Measurements from ENCODE around the gene TSR1. TPM values are rescaled to one million over a fixed set of nuclear protein-coding genes. Genes with fewer than 3 reads are reported as not detected.

TSR1 gene
- polyA plus RNA-seq, 1 of the 3 experiments (the other 2 are of a cell fraction), result 26.7 TPM

GRCh38 chr17:2368359-2368758, 32.1 kb upstream of the TSR1 start (continued):
- no peak for TF ChIP-seq RAD21 (IDR thresholded peaks at IDR 0.05; ENCODE audit: low read length)
- TF ChIP-seq TCF12 (IDR thresholded peaks at IDR 0.05), result no peak
- TF ChIP-seq NFIC (IDR thresholded peaks at IDR 0.05; ENCODE audit: borderline replicate concordance), result no peak
- TF ChIP-seq NRF1 (IDR thresholded peaks at IDR 0.05; ENCODE audit: low read depth, low read length), result no peak
- no peak for TF ChIP-seq USF1 (IDR thresholded peaks at IDR 0.05; ENCODE audit: borderline replicate concordance, low read depth)
- TF ChIP-seq MXI1 (IDR thresholded peaks at IDR 0.05; ENCODE audit: low read depth, low read length), result no peak
- no peak for TF ChIP-seq CHD2 (IDR thresholded peaks at IDR 0.05; ENCODE audit: low read length, partially characterized antibody)
- no peak for TF ChIP-seq USF2 (IDR thresholded peaks at IDR 0.05; ENCODE audit: borderline replicate concordance, low read depth, low read length)
- no peak for TF ChIP-seq RCOR1 (IDR thresholded peaks at IDR 0.05; ENCODE audit: low read length)
- TF ChIP-seq EZH2phosphoT487 (IDR thresholded peaks at IDR 0.05; ENCODE audit: borderline replicate concordance, low read depth), result no peak
- TF ChIP-seq RXRA (IDR thresholded peaks at IDR 0.05; ENCODE audit: borderline replicate concordance, low read depth), result no peak
- TF ChIP-seq, protein P1, sequence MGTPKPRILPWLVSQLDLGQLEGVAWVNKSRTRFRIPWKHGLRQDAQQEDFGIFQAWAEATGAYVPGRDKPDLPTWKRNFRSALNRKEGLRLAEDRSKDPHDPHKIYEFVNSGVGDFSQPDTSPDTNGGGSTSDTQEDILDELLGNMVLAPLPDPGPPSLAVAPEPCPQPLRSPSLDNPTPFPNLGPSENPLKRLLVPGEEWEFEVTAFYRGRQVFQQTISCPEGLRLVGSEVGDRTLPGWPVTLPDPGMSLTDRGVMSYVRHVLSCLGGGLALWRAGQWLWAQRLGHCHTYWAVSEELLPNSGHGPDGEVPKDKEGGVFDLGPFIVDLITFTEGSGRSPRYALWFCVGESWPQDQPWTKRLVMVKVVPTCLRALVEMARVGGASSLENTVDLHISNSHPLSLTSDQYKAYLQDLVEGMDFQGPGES (IDR thresholded peaks at IDR 0.05; ENCODE audit: low read depth, low read length), result no peak
- TF ChIP-seq JUND (IDR thresholded peaks at IDR 0.05), result no peak

DNA sequence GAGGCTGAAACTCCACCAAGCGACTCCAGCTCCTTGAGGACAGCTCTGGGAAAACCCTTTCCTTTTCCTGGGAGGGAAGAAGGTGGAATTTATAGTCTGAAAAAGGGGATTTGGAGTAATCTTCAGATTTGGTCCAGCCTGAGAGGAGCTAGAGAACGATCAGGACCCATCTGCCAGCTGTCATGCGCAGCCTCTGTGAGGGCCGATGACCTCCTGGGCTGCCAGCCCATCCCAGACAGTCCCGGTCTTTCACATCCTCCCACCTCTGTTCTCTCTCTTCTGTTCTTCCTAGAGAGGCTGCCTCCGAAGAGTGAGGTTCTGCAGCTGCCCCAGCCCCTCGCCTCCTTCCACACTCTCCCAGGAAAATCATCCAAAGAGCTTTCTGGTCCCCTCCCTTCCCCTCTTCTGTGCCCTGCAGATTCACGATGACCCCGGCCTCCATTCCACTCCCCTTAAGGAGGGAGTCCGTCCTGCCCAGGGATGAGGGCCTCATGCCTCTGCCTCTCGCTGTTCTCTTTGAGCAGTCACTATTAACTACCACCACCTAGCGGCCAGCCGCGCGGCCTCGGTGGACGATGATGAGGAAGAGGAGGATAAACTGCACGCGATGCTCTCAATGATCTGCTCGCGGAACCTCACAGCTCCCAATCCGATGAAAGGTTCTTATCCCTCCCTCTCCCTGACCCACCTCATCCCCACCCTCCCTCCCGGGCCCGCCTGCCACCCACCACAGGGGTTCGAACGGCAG, 30.7 kb upstream of the TSR1 start:
- Histone ChIP-seq H3K9ac (no peak overlapping the region), H4K20me1 (ENCODE audit: insufficient read depth) (no peaks in the 10 kb centered on the region), H2AFZ (ENCODE audit: low read depth) (no peak overlapping the region), H3K79me2 (ENCODE audit: insufficient read depth) (no peaks in the 10 kb centered on the region), H3K4me2 (no peak overlapping the region), H3K36me3 (replicated peaks in 1 of 2; ENCODE audit: control insufficient read depth in 1 of 2, insufficient read depth in 2 of 2, low read length in 1 of 2) (peaks cover 0 to 75% of the 10 kb centered on the region in 2 experiments), H3F3A (replicated peaks; ENCODE audit: insufficient read depth) (no peaks in the 10 kb centered on the region), H3K4me3 (ENCODE audit: low read depth in 2 of 2, low read length in 1 of 2) (no peak overlapping the region), H3K27ac (ENCODE audit: low read depth in 2 of 2, low read length in 1 of 2) (no peak overlapping the region), H3K9me2 (no peaks in the 10 kb centered on the region), H3K4me1 (ENCODE audit: control insufficient read depth in 1 of 2, insufficient read depth in 2 of 2, low read depth in 1 of 2, low read length in 1 of 2) (no peaks in the 10 kb centered on the region; a peak in 1 of 4 replicates), H3K27me3 (ENCODE audit: insufficient read depth) (no peaks in the 10 kb centered on the region), H3K9me3 (no peaks in the 10 kb centered on the region)
- DNase-seq, result no peak
- ChIA-PET CTCF (interaction anchor here (1.1 to 26.4 kb wide), 4 partner anchors 14 to 42 kb away, joined by 3 to 654 read pairs (median 74); partner anchors contain the start of gene MNT), POLR2A (no interaction called here)
- WGBS (ENCODE audit: low lambda C conversion rate), result 90% methylated on average over 26 of the region's 26 CpGs
- no peak for TF ChIP-seq NRF1 (IDR thresholded peaks at IDR 0.05; ENCODE audit: low read depth, low read length)
- no peak for TF ChIP-seq SMC3 (IDR thresholded peaks at IDR 0.05; ENCODE audit: low read depth, low read length)
- no peak for TF ChIP-seq EZH2phosphoT487 (IDR thresholded peaks at IDR 0.05; ENCODE audit: borderline replicate concordance, low read depth)
- TF ChIP-seq, protein P2, sequence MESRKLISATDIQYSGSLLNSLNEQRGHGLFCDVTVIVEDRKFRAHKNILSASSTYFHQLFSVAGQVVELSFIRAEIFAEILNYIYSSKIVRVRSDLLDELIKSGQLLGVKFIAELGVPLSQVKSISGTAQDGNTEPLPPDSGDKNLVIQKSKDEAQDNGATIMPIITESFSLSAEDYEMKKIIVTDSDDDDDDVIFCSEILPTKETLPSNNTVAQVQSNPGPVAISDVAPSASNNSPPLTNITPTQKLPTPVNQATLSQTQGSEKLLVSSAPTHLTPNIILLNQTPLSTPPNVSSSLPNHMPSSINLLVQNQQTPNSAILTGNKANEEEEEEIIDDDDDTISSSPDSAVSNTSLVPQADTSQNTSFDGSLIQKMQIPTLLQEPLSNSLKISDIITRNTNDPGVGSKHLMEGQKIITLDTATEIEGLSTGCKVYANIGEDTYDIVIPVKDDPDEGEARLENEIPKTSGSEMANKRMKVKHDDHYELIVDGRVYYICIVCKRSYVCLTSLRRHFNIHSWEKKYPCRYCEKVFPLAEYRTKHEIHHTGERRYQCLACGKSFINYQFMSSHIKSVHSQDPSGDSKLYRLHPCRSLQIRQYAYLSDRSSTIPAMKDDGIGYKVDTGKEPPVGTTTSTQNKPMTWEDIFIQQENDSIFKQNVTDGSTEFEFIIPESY (IDR thresholded peaks at IDR 0.05; ENCODE audit: borderline replicate concordance, low read depth), result no peak
- no peak for TF ChIP-seq SIN3A (IDR thresholded peaks at IDR 0.05; ENCODE audit: borderline replicate concordance, low read depth, low read length)
- no peak for TF ChIP-seq RAD21 (IDR thresholded peaks at IDR 0.05; ENCODE audit: low read length)
- no peak for TF ChIP-seq MEF2A (IDR thresholded peaks at IDR 0.05; ENCODE audit: borderline replicate concordance, low read depth)
- TF ChIP-seq RFX5 (IDR thresholded peaks at IDR 0.05; ENCODE audit: low read length), result no peak
- no peak for TF ChIP-seq GABPA (IDR thresholded peaks at IDR 0.05; ENCODE audit: low read depth)
- no peak for TF ChIP-seq FOXM1 (IDR thresholded peaks at IDR 0.05; ENCODE audit: low read depth)
- no peak for TF ChIP-seq REST (IDR thresholded peaks at IDR 0.05; ENCODE audit: low read depth, low read length)
- no peak for TF ChIP-seq TAF1 (IDR thresholded peaks at IDR 0.05; ENCODE audit: borderline replicate concordance, low read depth, low read length)
- no peak for TF ChIP-seq ELF1 (IDR thresholded peaks at IDR 0.05)
- TF ChIP-seq FOSL2 (IDR thresholded peaks at IDR 0.05; ENCODE audit: borderline replicate concordance, low read depth), result no peak

Data from SK-N-SH (cell line).